ENCODE results near the gene TP53. TPM values are rescaled to one million over a fixed set of nuclear protein-coding genes. Genes with fewer than 3 reads are reported as not detected.
"Not testable (repeated sequence)": the region's sequence is repeated elsewhere in the genome, so short reads cannot be mapped to it uniquely, and the experiment has no call there.

TP53 gene
- polyA plus RNA-seq, 4 donors, result 45.1 to 75.9 (median 70.2) TPM

- no peak for DNase-seq (ENCODE audit: low read depth in 4 of 4, low spot score in 3 of 4)
Measured at GRCh38 chr17:7684851-7685532, 2.3 kb downstream of the TP53 start.

- DNase-seq (ENCODE audit: low read depth in 4 of 4, low spot score in 3 of 4), result no peak
Measured at GRCh38 chr17:7677388-7678067, 9.8 kb downstream of the TP53 start.

GRCh38 chr17:7676533-7676932, 10.8 kb downstream of the TP53 start:
- DNase-seq (ENCODE audit: low read depth in 4 of 4, low spot score in 3 of 4), result no peak

- no peak for DNase-seq (ENCODE audit: low read depth in 4 of 4, low spot score in 3 of 4)
Measured at GRCh38 chr17:7674934-7675333, 12.4 kb downstream of the TP53 start.

- DNase-seq (ENCODE audit: low read depth in 4 of 4, low spot score in 3 of 4), result no peak
Measured at GRCh38 chr17:7673239-7673638, 14.1 kb downstream of the TP53 start.

DNA sequence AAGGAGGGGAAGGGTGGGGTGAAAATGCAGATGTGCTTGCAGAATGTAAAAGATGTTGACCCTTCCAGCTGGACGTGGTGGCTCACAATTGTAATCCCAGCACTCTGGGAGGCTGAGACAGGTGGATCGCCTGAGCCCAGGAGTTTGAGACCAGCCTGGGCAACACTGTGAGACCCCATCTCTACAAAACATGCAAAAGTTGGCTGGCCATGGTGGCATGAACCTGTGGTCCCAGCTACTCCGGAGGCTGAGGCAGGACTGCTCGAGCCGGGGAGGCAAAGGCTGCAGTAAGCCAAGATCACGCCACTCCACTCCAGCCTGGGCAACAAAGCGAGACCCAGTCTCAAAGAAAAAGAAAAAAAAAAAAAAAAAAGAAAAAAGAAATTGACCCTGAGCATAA, 18.8 kb downstream of the TP53 start:
- DNase-seq (ENCODE audit: low read depth in 4 of 4, low spot score in 3 of 4), result no peak

- no peak for DNase-seq (ENCODE audit: low read depth in 4 of 4, low spot score in 3 of 4)
Measured at GRCh38 chr17:7667656-7668406, 19.5 kb downstream of the TP53 start.

- peak in 3 of 4 donors; percentile 42 to 57 (median 53) for DNase-seq (ENCODE audit: low read depth in 4 of 4, low spot score in 3 of 4)
Measured at GRCh38 chr17:7656958-7657609, 30.2 kb downstream of the TP53 start.

- DNase-seq (ENCODE audit: low read depth in 4 of 4, low spot score in 3 of 4), result no peak
Measured at GRCh38 chr17:7655541-7655840, 31.8 kb downstream of the TP53 start.

DNA sequence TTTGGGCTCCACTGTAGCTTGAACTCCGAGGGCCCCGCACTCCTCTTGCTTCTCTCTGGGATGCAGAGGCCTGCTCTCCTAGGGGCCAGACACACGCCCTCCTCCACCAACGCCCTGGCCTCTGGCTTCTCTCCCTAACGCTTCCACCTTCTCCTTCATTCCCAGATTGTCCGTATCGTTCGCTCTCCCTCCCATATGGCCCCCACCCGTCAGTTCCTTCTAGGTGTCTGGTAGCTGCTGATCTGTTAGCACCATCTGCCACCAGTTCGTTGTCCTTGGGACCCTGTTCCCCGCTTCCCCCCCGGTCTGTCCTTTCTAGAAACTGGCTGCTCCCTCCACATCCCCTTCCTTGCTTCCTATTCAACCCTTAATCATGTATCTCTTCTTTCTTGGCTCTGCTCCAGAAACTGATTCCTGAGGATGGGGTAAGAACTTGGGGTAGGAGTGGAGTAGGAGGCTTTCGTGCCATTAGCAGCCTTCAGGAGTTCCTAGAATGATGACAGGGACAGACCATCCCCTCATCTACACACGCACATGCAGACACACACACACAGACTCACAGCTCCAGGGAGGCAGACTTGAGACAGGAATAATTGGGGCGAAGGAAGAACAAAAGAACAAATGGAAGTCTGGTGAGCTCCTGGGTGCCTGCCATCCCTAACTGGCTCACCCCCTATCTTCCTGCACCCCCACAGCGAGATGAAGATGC, 32.3 kb downstream of the TP53 start:
- no peak for DNase-seq (ENCODE audit: low read depth in 4 of 4, low spot score in 3 of 4)

GRCh38 chr17:7652388-7653356, 34.6 kb downstream of the TP53 start:
- DNase-seq (ENCODE audit: low read depth in 4 of 4, low spot score in 3 of 4), result no peak

GRCh38 chr17:7651665-7652387, 35.5 kb downstream of the TP53 start:
- DNase-seq (ENCODE audit: low read depth in 4 of 4, low spot score in 3 of 4), result peak in 3 of 4 donors; percentile 52 to 63 (median 59)

DNA sequence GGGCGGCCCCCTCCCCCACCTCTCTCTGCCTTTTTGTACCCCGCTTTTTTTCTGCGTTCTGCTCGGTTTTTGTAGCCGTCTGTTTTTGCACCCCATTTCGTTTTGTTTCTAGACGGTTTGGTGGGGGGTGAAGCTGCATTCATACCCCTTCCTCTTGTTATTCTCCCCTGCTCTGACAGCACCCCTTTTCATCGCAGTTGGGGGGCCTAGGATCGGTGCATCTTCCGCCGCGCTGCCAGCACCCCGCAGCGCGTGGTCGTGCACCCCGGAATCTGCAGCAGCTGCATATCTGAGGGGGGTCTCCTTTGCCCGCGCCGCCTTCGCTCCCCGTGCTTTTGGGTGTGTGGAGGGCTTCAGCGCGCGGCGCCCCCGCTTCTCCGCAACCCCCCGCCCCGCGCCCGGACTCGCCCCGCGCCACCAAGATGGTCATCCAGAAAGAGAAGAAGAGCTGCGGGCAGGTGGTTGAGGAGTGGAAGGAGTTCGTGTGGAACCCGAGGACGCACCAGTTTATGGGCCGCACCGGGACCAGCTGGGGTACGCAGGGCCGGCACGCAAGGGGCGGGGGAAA, 36.1 kb downstream of the TP53 start:
- DNase-seq (ENCODE audit: low read depth in 4 of 4, low spot score in 3 of 4), result no peak

GRCh38 chr17:7650509-7651096, 36.7 kb downstream of the TP53 start, which contains the start of gene ATP1B2:
Gene ATP1B2, plus strand, starts transcription at chr17:7650926. Its CDS starts 593 bp downstream, at chr17:7651519.
- peak in 1 of 4 donors; percentile 39 for DNase-seq (ENCODE audit: low read depth in 4 of 4, low spot score in 3 of 4)

GRCh38 chr17:7647018-7647417, 40.3 kb downstream of the TP53 start:
- no peak for DNase-seq (ENCODE audit: low read depth in 4 of 4, low spot score in 3 of 4)

DNA sequence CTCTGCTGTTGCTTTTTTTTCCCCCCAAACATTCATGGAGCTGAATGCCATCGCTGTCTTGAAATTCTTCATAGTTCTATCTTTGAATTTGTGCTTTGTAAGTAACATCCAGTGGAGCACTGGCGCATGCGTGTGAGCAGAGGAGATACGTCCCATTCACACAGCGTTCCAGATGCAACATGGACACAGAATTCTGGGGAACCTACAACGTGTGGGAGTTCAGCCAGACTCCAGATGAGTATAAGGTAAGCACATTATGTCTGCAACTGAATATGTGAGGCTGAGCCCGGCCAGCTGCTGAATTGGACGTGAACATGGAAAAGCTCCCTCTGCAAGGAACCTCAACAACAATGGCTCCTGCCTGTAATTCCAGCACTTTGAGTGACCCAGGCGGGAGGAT, 40.8 kb downstream of the TP53 start:
- DNase-seq (ENCODE audit: low read depth in 4 of 4, low spot score in 3 of 4), result no peak

DNA sequence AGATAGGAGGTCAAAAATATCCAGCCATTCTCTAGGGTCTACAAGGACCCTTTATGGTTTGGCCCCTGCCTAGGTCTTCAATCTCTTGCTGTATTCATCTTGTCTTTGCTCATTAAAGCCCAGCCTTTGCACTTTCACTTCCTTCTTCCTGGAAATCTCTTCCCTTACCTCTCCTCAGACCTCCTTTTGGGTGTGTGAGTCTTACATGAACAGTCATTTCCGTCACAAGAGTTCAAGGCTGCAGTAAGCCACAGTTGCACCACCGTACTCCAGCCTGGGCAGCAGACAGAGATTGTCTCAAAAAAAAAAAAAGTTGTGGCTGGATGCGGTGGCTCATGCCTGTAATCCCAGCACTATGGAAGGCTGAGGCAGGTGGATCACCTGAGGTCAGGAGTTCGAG, 42.5 kb downstream of the TP53 start:
- DNase-seq (ENCODE audit: low read depth in 4 of 4, low spot score in 3 of 4), result no peak

GRCh38 chr17:7641635-7642034, 45.7 kb downstream of the TP53 start:
- DNase-seq (ENCODE audit: low read depth in 4 of 4, low spot score in 3 of 4), result not testable (repeated sequence)
